CD14-positive monocyte (primary cell): ENCODE data around the gene PRRX2. TPM values are rescaled to one million over a fixed set of nuclear protein-coding genes. Genes with fewer than 3 reads are reported as not detected.

Experiments used
- DNase-seq, 3 donors: peaks; one replicate each; pipeline ENCODE4 v3.0.0-alpha.2; 2011 to 2022
- H2AFZ ChIP-seq: 2 replicates; pipeline ENCODE4 v1.6.0; 2012; ENCODE audit warnings: mild to moderate bottlenecking, low read depth, low read length, inconsistent platforms; ENCODE audit not compliant: insufficient read depth, poor library complexity, severe bottlenecking
- H3K27ac ChIP-seq, 2 donors: 1 replicate in 1 of 2; 2 replicates in 1 of 2; pipeline ENCODE4 v1.5.1; 2012 to 2013; ENCODE audit warnings: low read length in 2 of 2, control low read depth in 1 of 2, inconsistent platforms in 1 of 2, low read depth in 1 of 2, mild to moderate bottlenecking in 1 of 2
- H3K27me3 ChIP-seq, 2 donors: one replicate each; pipeline versions ENCODE4 v1.6.0 to v1.6.1; 2011 to 2013; ENCODE audit warnings: low read length in 2 of 2; ENCODE audit not compliant: control insufficient read depth in 2 of 2, insufficient read depth in 2 of 2
- H3K36me3 ChIP-seq, 2 donors: replicated peaks in 1 of 2; 1 replicate in 1 of 2; 2 replicates in 1 of 2; pipeline versions ENCODE4 v1.5.1 to v1.6.1; 2012 to 2013; ENCODE audit warnings: low read length in 2 of 2, control low read depth in 1 of 2, inconsistent platforms in 1 of 2, mild to moderate bottlenecking in 1 of 2; ENCODE audit not compliant: insufficient read depth in 2 of 2, control insufficient read depth in 1 of 2
- H3K4me1 ChIP-seq, 2 donors: 1 replicate in 1 of 2; 2 replicates in 1 of 2; pipeline versions ENCODE4 v1.5.1 to v1.6.1; 2012 to 2013; ENCODE audit warnings: low read length in 2 of 2, control low read depth in 1 of 2, inconsistent platforms in 1 of 2, mild to moderate bottlenecking in 1 of 2, moderate library complexity in 1 of 2; ENCODE audit not compliant: insufficient read depth in 2 of 2, control insufficient read depth in 1 of 2
- H3K4me2 ChIP-seq: replicated peaks from 2 replicates; pipeline ENCODE3; 2012; ENCODE audit warnings: low read length, moderate library complexity, mild to moderate bottlenecking; ENCODE audit not compliant: poor library complexity, severe bottlenecking; ENCODE audit errors: extremely low read depth
- H3K4me3 ChIP-seq, 3 experiments: fragments of 200-600 bp in 1 of 3; sonication (generic) in 1 of 3; replicated peaks in 1 of 3; 1 replicate in 2 of 3; 2 replicates in 1 of 3; pipeline ENCODE4 v1.5.1; 2011 to 2013; ENCODE audit warnings: low read length in 3 of 3, mild to moderate bottlenecking in 3 of 3, control low read depth in 2 of 3, low read depth in 2 of 3, inconsistent platforms in 1 of 3, moderate library complexity in 1 of 3
- H3K79me2 ChIP-seq: 2 replicates; pipeline ENCODE4 v1.6.0; 2012; ENCODE audit warnings: mild to moderate bottlenecking, control low read depth, inconsistent platforms, low read length, moderate library complexity; ENCODE audit not compliant: insufficient read depth
- H3K9ac ChIP-seq: 2 replicates; pipeline ENCODE4 v1.6.0; 2017; ENCODE audit warnings: low read length, mild to moderate bottlenecking; ENCODE audit not compliant: insufficient read depth, poor library complexity, severe bottlenecking
- H3K9me3 ChIP-seq, 2 donors: replicated peaks in 1 of 2; 1 replicate in 1 of 2; 2 replicates in 1 of 2; pipeline versions ENCODE4 v1.5.1 to v1.6.1; 2012 to 2013; ENCODE audit warnings: low read length in 2 of 2, control low read depth in 1 of 2; ENCODE audit not compliant: control insufficient read depth in 1 of 2, insufficient read depth in 1 of 2
- H4K20me1 ChIP-seq: 2 replicates; pipeline ENCODE4 v1.6.0; 2012; ENCODE audit warnings: mild to moderate bottlenecking, low read length, control low read depth, moderate library complexity; ENCODE audit not compliant: insufficient read depth
- H3K27ac Mint-ChIP-seq, 7 donors: one replicate each; pipeline ENCODE4 v1.8.0; 2020; ENCODE audit warnings: mild to moderate bottlenecking in 7 of 7, mixed read lengths in 7 of 7, moderate library complexity in 6 of 7, inconsistent platforms in 2 of 7
- H3K27me3 Mint-ChIP-seq, 3 donors: one replicate each; pipeline ENCODE4 v1.8.0; 2021 to 2022; ENCODE audit warnings: low read depth in 3 of 3, mild to moderate bottlenecking in 3 of 3, mixed read lengths in 3 of 3, moderate library complexity in 3 of 3, inconsistent platforms in 1 of 3
- H3K36me3 Mint-ChIP-seq, 2 donors: one replicate each; pipeline ENCODE4 v1.8.0; 2020; ENCODE audit warnings: mixed read lengths in 2 of 2, inconsistent platforms in 1 of 2, mild to moderate bottlenecking in 1 of 2
- H3K4me1 Mint-ChIP-seq: one replicate; pipeline ENCODE4 v1.8.0; 2020; ENCODE audit warnings: mild to moderate bottlenecking, mixed read lengths
- H3K4me3 Mint-ChIP-seq, 2 donors: one replicate each; pipeline ENCODE4 v1.8.0; 2020; ENCODE audit warnings: mild to moderate bottlenecking in 2 of 2, mixed read lengths in 2 of 2, moderate library complexity in 1 of 2
- H3K9me3 Mint-ChIP-seq, 7 donors: one replicate each; pipeline ENCODE4 v1.8.0; 2020 to 2022; ENCODE audit warnings: mixed read lengths in 7 of 7, mild to moderate bottlenecking in 6 of 7, moderate library complexity in 6 of 7, inconsistent platforms in 2 of 7
- CTCF ChIP-seq: fragments of 200-600 bp; IDR thresholded peaks from one replicate; pipeline ENCODE4 v1.8.0; 2022; ENCODE audit warnings: antibody characterized with exemption, mild to moderate bottlenecking
- WGBS: methylation state at CpG from one replicate; pipeline ENCODE4 v1.1.5; 2013; ENCODE audit warnings: missing lambda C conversion rate; ENCODE audit not compliant: insufficient coverage; 5-methylcytosine and 5-hydroxymethylcytosine counted together
- intact Hi-C, 2 donors: fragments of 100-400 bp; cut with micrococcal nuclease; formaldehyde crosslinking; loops; one replicate each; pipeline versions ENCODE4 v1.15.0 to v1.15.1; 2023
- polyA plus RNA-seq, 3 donors: library from polyadenylated mRNA; depleted of rRNA in 1 of 3; unstranded in 2 of 3; stranded (reverse) in 1 of 3; fragments of 300-500 nt in 2 of 3; fragments of >200 nt in 1 of 3; fragmentation: Illumina TruSeq in 2 of 3; gene quantifications; 1 replicate in 2 of 3; 2 replicates in 1 of 3; pipeline ENCODE4 v1.2.3, GENCODE V29; 2012 to 2021

Gene PRRX2
- polyA plus RNA-seq, 3 donors, result not detected

GRCh38 chr9:129751841-129752801 lies 86.7 kb downstream of the PRRX2 start:
- Mint-ChIP-seq H3K9me3 (no peaks in the 10 kb centered on the region), H3K27ac (peak overlapping the region in 5 of 7 donors; percentile 41 to 63 (median 50)), H3K27me3 (peaks cover 23 to 39% (median 31%) of the 10 kb centered on the region in 3 donors), H3K36me3 (peaks cover 0 to 5% of the 10 kb centered on the region in 2 donors), H3K4me3 (peak overlapping the region; percentile 84 to 85), H3K4me1 (peaks cover 41% of the 10 kb centered on the region)
- Histone ChIP-seq H4K20me1 (no peaks in the 10 kb centered on the region), H3K4me2 (peak overlapping the region; percentile 46), H3K79me2 (no peaks in the 10 kb centered on the region), H3K9me3 (no peaks in the 10 kb centered on the region), H3K36me3 (no peaks in the 10 kb centered on the region), H3K4me1 (peaks cover 19 to 23% of the 10 kb centered on the region in 2 donors), H2AFZ (peak overlapping the region; percentile 47), H3K27ac (no peak overlapping the region), H3K9ac (no peak overlapping the region), H3K27me3 (peaks cover 0 to 22% of the 10 kb centered on the region in 2 donors), H3K4me3 (peak overlapping the region in 1 of 3 experiments; percentile 34)
- intact Hi-C loops, result no loop called here
- TF ChIP-seq CTCF, result no peak
- 83% methylated on average over 29 of the region's 31 CpGs for WGBS
- no peak for DNase-seq

- H3K4me3 Mint-ChIP-seq, result peak within 1 kb of the TSS; percentile 84 to 85
- H2AFZ ChIP-seq, result peak within 1 kb of the TSS; percentile 47
- DNase-seq, result peak; percentile 42 to 76 (median 70)
These were observed 87.7 kb downstream of the PRRX2 start, which contains the start of gene PTGES for GRCh38 chr9:129752900-129753729. TSS of gene PTGES (minus strand) at chr9:129753042. CDS start at chr9:129753012, 30 bp downstream.

More at GRCh38 chr9:129752900-129753729, 87.7 kb downstream of the PRRX2 start, which contains the start of gene PTGES:
- Mint-ChIP-seq H3K4me1 (peaks cover 50% of the 10 kb centered on the region), H3K27me3 (peaks cover 23 to 39% (median 31%) of the 10 kb centered on the region in 3 donors), H3K27ac (peak within 1 kb of the TSS in 5 of 7 donors; percentile 41 to 70 (median 50)), H3K9me3 (peaks cover 0 to 1% (median 0%) of the 10 kb centered on the region in 7 donors), H3K36me3 (peaks cover 0 to 7% of the 10 kb centered on the region in 2 donors)
- Histone ChIP-seq H3K4me3 (peak within 1 kb of the TSS in 1 of 3 experiments; percentile 34), H3K4me2 (peak within 1 kb of the TSS; percentile 46), H3K79me2 (no peaks in the 10 kb centered on the region), H4K20me1 (no peaks in the 10 kb centered on the region), H3K9ac (no peak within 1 kb of the TSS), H3K4me1 (peaks cover 29 to 33% of the 10 kb centered on the region in 2 donors), H3K27ac (no peak within 1 kb of the TSS), H3K27me3 (peaks cover 0 to 22% of the 10 kb centered on the region in 2 donors), H3K9me3 (no peaks in the 10 kb centered on the region), H3K36me3 (no peaks in the 10 kb centered on the region)
- WGBS, result 16% methylated on average over 19 of the region's 23 CpGs
- intact Hi-C loops, result no loop called here
- no peak for TF ChIP-seq CTCF
